GM23338 (cell line): ENCODE data around the gene SLC29A4.
"Not testable (repeated sequence)": the region's sequence is repeated elsewhere in the genome, so short reads cannot be mapped to it uniquely, and the experiment has no call there.

Source experiments
- CREB1 ChIP-seq: fragments of 250-450 bp; sonication (Bioruptor Pico); IDR thresholded peaks from 2 replicates; pipeline ENCODE4 v1.5.0; 2020; ENCODE audit warnings: low read depth, mild to moderate bottlenecking, moderate library complexity
- EZH2 ChIP-seq: fragments of 200-600 bp; sonication (generic); IDR thresholded peaks from one replicate; pipeline ENCODE4 v1.8.0; 2017; ENCODE audit warnings: antibody characterized with exemption, mild to moderate bottlenecking, low read depth; ENCODE audit not compliant: unreplicated experiment
- EZH2phosphoT487 ChIP-seq: fragments of 200-600 bp; sonication (generic); IDR thresholded peaks from one replicate; pipeline ENCODE4 v1.8.1; 2018; ENCODE audit warnings: antibody characterized with exemption; ENCODE audit not compliant: unreplicated experiment
- JUNB ChIP-seq: IDR thresholded peaks from one replicate; pipeline ENCODE4 v1.6.1; 2016; ENCODE audit warnings: antibody characterized with exemption; ENCODE audit not compliant: unreplicated experiment
- NANOG ChIP-seq: IDR thresholded peaks from 2 replicates; pipeline ENCODE4 v1.6.1; 2016; ENCODE audit warnings: antibody characterized with exemption, borderline replicate concordance
- POLR2AphosphoS5 ChIP-seq: IDR thresholded peaks from 2 replicates; pipeline ENCODE4 v1.6.1; 2016; ENCODE audit warnings: antibody characterized with exemption, low read depth
- STAT1 ChIP-seq: IDR thresholded peaks from one replicate; pipeline ENCODE4 v1.6.1; 2016; ENCODE audit warnings: antibody characterized with exemption; ENCODE audit not compliant: unreplicated experiment
- ZNF114 ChIP-seq: fragments of 250-450 bp; sonication (Bioruptor Pico); IDR thresholded peaks from 2 replicates; pipeline ENCODE4 v1.5.0; 2020; ENCODE audit warnings: mild to moderate bottlenecking, moderate library complexity
- ZNF331 ChIP-seq: fragments of 250-450 bp; sonication (Bioruptor Pico); IDR thresholded peaks from 2 replicates; pipeline ENCODE4 v1.5.0; 2020; ENCODE audit warnings: low read depth, mild to moderate bottlenecking, moderate library complexity
- TF ChIP-seq, protein P1 (sequence below), 2 experiments: fragments of 200-600 bp in 1 of 2; sonication (generic) in 1 of 2; conservative IDR thresholded peaks; 2 replicates each; pipeline versions ENCODE4 v1.5.1 to v1.6.1; 2016 to 2017; ENCODE audit warnings: antibody characterized with exemption in 2 of 2, low read depth in 2 of 2, mild to moderate bottlenecking in 2 of 2, moderate library complexity in 1 of 2
- TF ChIP-seq, protein P2 (sequence below): IDR thresholded peaks from one replicate; pipeline ENCODE4 v1.6.1; 2018; ENCODE audit warnings: antibody characterized with exemption; ENCODE audit not compliant: unreplicated experiment
- TF ChIP-seq, protein P3 (sequence below): IDR thresholded peaks from 2 replicates; pipeline ENCODE4 v1.6.1; 2016; ENCODE audit warnings: antibody characterized with exemption
- TF ChIP-seq, protein P4 (sequence below): fragments of 250-450 bp; sonication (Bioruptor Pico); IDR thresholded peaks from 2 replicates; pipeline ENCODE4 v1.5.0; 2020; ENCODE audit warnings: mild to moderate bottlenecking, moderate library complexity

DNA sequence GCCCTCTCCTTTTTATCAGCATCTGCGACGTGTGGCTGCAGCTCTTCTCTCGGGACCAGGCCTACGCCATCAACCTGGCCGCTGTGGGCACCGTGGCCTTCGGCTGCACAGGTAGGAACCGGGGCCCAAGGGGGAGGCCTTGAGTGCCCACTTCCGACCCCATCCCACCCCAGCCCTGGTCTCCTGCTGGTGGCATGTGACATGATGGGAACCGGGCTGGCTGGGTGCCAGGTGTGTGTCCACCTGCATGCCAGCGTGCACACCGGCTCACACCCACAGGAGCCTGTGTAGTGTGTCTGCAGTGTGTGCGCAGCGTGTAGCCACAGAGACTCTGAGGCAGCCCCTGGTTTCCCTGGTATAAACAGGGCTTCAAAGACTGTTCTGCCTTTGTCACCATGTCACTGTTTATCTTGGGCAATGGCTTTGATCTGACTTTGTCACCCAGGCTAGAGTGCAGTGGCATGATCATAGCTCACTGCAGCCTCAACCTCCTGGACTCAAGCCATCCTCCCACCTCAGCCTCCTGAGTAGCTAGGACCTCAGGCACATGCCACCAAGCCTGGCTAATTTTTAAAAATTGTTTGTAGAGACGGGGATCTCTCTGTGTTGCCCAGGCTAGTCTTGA, 9.1 kb downstream of the SLC29A4 start:
- TF ChIP-seq EZH2phosphoT487; POLR2AphosphoS5; STAT1; EZH2; ZNF331 (CRISPR knock-in tag); NANOG; CREB1 (CRISPR knock-in tag); ZNF114 (CRISPR knock-in tag); JUNB: not testable (repeated sequence)
- TF ChIP-seq, protein P1, sequence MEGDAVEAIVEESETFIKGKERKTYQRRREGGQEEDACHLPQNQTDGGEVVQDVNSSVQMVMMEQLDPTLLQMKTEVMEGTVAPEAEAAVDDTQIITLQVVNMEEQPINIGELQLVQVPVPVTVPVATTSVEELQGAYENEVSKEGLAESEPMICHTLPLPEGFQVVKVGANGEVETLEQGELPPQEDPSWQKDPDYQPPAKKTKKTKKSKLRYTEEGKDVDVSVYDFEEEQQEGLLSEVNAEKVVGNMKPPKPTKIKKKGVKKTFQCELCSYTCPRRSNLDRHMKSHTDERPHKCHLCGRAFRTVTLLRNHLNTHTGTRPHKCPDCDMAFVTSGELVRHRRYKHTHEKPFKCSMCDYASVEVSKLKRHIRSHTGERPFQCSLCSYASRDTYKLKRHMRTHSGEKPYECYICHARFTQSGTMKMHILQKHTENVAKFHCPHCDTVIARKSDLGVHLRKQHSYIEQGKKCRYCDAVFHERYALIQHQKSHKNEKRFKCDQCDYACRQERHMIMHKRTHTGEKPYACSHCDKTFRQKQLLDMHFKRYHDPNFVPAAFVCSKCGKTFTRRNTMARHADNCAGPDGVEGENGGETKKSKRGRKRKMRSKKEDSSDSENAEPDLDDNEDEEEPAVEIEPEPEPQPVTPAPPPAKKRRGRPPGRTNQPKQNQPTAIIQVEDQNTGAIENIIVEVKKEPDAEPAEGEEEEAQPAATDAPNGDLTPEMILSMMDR (conservative IDR thresholded peaks at IDR 0.05; ENCODE audit: low read depth in 2 of 2) = not testable (repeated sequence)
- TF ChIP-seq, protein P2, sequence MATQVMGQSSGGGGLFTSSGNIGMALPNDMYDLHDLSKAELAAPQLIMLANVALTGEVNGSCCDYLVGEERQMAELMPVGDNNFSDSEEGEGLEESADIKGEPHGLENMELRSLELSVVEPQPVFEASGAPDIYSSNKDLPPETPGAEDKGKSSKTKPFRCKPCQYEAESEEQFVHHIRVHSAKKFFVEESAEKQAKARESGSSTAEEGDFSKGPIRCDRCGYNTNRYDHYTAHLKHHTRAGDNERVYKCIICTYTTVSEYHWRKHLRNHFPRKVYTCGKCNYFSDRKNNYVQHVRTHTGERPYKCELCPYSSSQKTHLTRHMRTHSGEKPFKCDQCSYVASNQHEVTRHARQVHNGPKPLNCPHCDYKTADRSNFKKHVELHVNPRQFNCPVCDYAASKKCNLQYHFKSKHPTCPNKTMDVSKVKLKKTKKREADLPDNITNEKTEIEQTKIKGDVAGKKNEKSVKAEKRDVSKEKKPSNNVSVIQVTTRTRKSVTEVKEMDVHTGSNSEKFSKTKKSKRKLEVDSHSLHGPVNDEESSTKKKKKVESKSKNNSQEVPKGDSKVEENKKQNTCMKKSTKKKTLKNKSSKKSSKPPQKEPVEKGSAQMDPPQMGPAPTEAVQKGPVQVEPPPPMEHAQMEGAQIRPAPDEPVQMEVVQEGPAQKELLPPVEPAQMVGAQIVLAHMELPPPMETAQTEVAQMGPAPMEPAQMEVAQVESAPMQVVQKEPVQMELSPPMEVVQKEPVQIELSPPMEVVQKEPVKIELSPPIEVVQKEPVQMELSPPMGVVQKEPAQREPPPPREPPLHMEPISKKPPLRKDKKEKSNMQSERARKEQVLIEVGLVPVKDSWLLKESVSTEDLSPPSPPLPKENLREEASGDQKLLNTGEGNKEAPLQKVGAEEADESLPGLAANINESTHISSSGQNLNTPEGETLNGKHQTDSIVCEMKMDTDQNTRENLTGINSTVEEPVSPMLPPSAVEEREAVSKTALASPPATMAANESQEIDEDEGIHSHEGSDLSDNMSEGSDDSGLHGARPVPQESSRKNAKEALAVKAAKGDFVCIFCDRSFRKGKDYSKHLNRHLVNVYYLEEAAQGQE = not testable (repeated sequence)
- TF ChIP-seq, protein P3, sequence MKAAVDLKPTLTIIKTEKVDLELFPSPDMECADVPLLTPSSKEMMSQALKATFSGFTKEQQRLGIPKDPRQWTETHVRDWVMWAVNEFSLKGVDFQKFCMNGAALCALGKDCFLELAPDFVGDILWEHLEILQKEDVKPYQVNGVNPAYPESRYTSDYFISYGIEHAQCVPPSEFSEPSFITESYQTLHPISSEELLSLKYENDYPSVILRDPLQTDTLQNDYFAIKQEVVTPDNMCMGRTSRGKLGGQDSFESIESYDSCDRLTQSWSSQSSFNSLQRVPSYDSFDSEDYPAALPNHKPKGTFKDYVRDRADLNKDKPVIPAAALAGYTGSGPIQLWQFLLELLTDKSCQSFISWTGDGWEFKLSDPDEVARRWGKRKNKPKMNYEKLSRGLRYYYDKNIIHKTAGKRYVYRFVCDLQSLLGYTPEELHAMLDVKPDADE = not testable (repeated sequence)
- TF ChIP-seq, protein P4, sequence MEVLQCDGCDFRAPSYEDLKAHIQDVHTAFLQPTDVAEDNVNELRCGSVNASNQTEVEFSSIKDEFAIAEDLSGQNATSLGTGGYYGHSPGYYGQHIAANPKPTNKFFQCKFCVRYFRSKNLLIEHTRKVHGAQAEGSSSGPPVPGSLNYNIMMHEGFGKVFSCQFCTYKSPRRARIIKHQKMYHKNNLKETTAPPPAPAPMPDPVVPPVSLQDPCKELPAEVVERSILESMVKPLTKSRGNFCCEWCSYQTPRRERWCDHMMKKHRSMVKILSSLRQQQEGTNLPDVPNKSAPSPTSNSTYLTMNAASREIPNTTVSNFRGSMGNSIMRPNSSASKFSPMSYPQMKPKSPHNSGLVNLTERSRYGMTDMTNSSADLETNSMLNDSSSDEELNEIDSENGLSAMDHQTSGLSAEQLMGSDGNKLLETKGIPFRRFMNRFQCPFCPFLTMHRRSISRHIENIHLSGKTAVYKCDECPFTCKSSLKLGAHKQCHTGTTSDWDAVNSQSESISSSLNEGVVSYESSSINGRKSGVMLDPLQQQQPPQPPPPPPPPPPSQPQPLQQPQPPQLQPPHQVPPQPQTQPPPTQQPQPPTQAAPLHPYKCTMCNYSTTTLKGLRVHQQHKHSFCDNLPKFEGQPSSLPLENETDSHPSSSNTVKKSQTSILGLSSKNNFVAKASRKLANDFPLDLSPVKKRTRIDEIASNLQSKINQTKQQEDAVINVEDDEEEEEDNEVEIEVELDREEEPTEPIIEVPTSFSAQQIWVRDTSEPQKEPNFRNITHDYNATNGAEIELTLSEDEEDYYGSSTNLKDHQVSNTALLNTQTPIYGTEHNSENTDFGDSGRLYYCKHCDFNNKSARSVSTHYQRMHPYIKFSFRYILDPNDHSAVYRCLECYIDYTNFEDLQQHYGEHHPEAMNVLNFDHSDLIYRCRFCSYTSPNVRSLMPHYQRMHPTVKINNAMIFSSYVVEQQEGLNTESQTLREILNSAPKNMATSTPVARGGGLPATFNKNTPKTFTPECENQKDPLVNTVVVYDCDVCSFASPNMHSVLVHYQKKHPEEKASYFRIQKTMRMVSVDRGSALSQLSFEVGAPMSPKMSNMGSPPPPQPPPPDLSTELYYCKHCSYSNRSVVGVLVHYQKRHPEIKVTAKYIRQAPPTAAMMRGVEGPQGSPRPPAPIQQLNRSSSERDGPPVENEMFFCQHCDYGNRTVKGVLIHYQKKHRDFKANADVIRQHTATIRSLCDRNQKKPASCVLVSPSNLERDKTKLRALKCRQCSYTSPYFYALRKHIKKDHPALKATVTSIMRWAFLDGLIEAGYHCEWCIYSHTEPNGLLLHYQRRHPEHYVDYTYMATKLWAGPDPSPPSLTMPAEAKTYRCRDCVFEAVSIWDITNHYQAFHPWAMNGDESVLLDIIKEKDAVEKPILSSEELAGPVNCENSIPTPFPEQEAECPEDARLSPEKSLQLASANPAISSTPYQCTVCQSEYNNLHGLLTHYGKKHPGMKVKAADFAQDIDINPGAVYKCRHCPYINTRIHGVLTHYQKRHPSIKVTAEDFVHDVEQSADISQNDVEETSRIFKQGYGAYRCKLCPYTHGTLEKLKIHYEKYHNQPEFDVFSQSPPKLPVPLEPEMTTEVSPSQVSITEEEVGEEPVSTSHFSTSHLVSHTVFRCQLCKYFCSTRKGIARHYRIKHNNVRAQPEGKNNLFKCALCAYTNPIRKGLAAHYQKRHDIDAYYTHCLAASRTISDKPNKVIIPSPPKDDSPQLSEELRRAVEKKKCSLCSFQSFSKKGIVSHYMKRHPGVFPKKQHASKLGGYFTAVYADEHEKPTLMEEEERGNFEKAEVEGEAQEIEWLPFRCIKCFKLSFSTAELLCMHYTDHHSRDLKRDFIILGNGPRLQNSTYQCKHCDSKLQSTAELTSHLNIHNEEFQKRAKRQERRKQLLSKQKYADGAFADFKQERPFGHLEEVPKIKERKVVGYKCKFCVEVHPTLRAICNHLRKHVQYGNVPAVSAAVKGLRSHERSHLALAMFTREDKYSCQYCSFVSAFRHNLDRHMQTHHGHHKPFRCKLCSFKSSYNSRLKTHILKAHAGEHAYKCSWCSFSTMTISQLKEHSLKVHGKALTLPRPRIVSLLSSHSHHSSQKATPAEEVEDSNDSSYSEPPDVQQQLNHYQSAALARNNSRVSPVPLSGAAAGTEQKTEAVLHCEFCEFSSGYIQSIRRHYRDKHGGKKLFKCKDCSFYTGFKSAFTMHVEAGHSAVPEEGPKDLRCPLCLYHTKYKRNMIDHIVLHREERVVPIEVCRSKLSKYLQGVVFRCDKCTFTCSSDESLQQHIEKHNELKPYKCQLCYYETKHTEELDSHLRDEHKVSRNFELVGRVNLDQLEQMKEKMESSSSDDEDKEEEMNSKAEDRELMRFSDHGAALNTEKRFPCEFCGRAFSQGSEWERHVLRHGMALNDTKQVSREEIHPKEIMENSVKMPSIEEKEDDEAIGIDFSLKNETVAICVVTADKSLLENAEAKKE (CRISPR knock-in tag) = not testable (repeated sequence)
